ENCODE data around the gene PRPH2.

PRPH2 gene, protein sequence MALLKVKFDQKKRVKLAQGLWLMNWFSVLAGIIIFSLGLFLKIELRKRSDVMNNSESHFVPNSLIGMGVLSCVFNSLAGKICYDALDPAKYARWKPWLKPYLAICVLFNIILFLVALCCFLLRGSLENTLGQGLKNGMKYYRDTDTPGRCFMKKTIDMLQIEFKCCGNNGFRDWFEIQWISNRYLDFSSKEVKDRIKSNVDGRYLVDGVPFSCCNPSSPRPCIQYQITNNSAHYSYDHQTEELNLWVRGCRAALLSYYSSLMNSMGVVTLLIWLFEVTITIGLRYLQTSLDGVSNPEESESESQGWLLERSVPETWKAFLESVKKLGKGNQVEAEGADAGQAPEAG

GRCh38 chr6:42722497-42722896 is at the start of gene PRPH2:
PRPH2 (minus strand) TSS chr6:42722597; CDS start chr6:42722334, 263 bp downstream.
- Histone ChIP-seq H3K36me3 (ENCODE audit: insufficient read depth, low read length) (peaks cover 6% of the 10 kb centered on the region), H3K27ac (ENCODE audit: low read depth, low read length) (no peak within 1 kb of the TSS), H3K27me3 (ENCODE audit: control insufficient read depth in 1 of 2, insufficient read depth in 2 of 2, low read length in 2 of 2) (no peaks in the 10 kb centered on the region), H3K9ac (ENCODE audit: low read length) (no peak within 1 kb of the TSS), H3K4me1 (ENCODE audit: insufficient read depth, low read length) (peaks cover 16% of the 10 kb centered on the region), H3K4me3 (ENCODE audit: low read depth in 1 of 2, low read length in 2 of 2) (no peak within 1 kb of the TSS), H3K9me3 (ENCODE audit: low read length) (no peaks in the 10 kb centered on the region)

DNA sequence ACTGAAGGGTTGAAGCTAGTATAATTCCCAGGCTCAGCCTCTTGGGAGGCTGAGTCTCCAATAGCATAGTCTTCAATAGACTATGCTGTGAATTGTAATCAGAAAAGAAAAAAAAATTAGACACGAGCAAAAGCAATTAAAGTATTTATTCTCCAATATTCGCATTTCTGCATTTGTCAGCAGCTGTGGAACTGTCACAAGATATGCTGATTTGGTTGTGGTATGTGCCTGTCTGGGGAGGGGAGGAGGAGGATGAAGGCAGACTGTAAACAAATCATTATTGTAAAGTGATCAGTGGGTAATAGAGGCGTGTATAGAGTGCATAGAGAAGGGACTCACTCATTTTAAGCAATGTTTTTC is 49.3 kb upstream of the PRPH2 start:
- Histone ChIP-seq H3K4me3 (ENCODE audit: low read depth in 1 of 2, low read length in 2 of 2) (no peak overlapping the region), H3K9me3 (ENCODE audit: low read length) (no peaks in the 10 kb centered on the region), H3K27me3 (ENCODE audit: control insufficient read depth in 1 of 2, insufficient read depth in 2 of 2, low read length in 2 of 2) (no peaks in the 10 kb centered on the region), H3K9ac (ENCODE audit: low read length) (no peak overlapping the region), H3K36me3 (ENCODE audit: insufficient read depth, low read length) (no peaks in the 10 kb centered on the region), H3K27ac (ENCODE audit: low read depth, low read length) (no peak overlapping the region), H3K4me1 (ENCODE audit: insufficient read depth, low read length) (no peaks in the 10 kb centered on the region)

DNA sequence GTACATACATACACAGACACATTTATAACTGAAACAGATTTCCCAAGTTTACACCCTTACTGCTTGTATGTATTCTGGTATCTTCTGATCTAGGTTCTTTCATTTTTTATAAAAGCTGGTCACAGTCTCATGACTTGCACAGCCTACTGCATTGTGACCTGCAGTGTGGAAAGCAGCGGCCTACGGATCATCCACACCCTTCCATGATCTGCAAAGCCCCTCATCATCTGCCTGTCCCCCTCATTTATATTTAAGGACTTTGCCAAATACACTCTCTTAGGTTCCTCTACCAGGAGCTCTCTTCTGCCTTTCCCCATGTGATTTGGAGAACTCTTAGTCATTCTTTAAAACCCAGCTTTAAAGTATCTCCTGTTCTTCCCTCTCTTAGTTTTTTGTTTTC is 47.4 kb upstream of the PRPH2 start:
- Histone ChIP-seq H3K36me3 (ENCODE audit: insufficient read depth, low read length) (no peaks in the 10 kb centered on the region), H3K27me3 (ENCODE audit: control insufficient read depth in 1 of 2, insufficient read depth in 2 of 2, low read length in 2 of 2) (no peaks in the 10 kb centered on the region), H3K9ac (ENCODE audit: low read length) (no peak overlapping the region), H3K4me1 (ENCODE audit: insufficient read depth, low read length) (no peaks in the 10 kb centered on the region), H3K4me3 (ENCODE audit: low read depth in 1 of 2, low read length in 2 of 2) (no peak overlapping the region), H3K9me3 (ENCODE audit: low read length) (no peaks in the 10 kb centered on the region), H3K27ac (ENCODE audit: low read depth, low read length) (no peak overlapping the region)

DNA sequence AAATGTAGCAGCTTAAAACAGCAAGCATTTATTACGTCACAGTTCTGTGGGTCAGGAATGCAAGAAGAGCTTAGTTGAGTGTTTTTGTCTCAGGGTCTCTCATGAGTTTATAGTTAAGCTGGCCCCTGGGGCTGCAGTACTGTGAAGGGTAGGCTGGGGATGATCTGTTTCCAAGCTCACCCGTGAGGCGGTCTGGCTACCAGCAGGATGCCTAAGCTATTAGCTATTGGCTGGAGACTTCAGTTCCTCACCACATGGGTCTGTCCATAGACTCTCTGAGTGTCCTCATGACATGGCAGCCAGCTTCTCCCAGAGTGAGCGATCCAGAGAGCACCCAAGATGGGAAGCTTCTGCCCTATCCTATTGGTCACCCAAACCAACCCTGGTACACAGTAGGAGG is 46.7 kb upstream of the PRPH2 start:
- no peaks in the 10 kb centered on the region for H3K36me3 ChIP-seq (ENCODE audit: insufficient read depth, low read length)
- H3K4me3 ChIP-seq (ENCODE audit: low read depth in 1 of 2, low read length in 2 of 2), result no peak overlapping the region
- H3K27me3 ChIP-seq (ENCODE audit: control insufficient read depth in 1 of 2, insufficient read depth in 2 of 2, low read length in 2 of 2), result no peaks in the 10 kb centered on the region
- H3K4me1 ChIP-seq (ENCODE audit: insufficient read depth, low read length), result no peaks in the 10 kb centered on the region
- H3K27ac ChIP-seq (ENCODE audit: low read depth, low read length), result no peak overlapping the region
- no peak overlapping the region for H3K9ac ChIP-seq (ENCODE audit: low read length)
- no peaks in the 10 kb centered on the region for H3K9me3 ChIP-seq (ENCODE audit: low read length)

DNA sequence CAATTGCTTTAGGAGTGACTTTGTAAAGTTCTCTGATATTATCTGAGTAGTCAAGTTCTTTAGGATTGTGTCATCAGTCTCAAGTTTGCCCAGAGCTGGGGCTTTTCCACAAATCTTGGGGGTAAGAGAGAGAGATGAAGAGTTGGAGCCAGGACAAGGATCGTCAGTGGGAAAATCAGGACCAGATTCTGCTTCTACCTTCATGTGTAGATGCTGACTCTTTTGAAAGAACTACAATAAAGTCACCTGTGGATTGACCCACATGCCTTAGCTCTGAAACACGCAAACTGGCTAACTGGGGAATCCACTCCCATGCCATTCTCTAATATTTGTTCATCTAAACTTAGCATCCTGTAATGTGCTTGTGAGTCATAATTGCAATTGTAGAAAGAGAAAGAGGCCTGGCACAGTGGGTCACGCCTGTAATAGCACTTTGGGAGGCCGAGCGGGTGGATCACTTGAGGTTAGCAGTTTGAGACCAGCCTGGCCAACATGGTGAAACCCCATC is 43.8 kb upstream of the PRPH2 start:
- Histone ChIP-seq H3K4me3 (ENCODE audit: low read depth in 1 of 2, low read length in 2 of 2) (no peak overlapping the region), H3K36me3 (ENCODE audit: insufficient read depth, low read length) (no peaks in the 10 kb centered on the region), H3K9me3 (ENCODE audit: low read length) (no peaks in the 10 kb centered on the region), H3K27me3 (ENCODE audit: control insufficient read depth in 1 of 2, insufficient read depth in 2 of 2, low read length in 2 of 2) (no peaks in the 10 kb centered on the region), H3K9ac (ENCODE audit: low read length) (no peak overlapping the region), H3K27ac (ENCODE audit: low read depth, low read length) (no peak overlapping the region), H3K4me1 (ENCODE audit: insufficient read depth, low read length) (no peaks in the 10 kb centered on the region)

DNA sequence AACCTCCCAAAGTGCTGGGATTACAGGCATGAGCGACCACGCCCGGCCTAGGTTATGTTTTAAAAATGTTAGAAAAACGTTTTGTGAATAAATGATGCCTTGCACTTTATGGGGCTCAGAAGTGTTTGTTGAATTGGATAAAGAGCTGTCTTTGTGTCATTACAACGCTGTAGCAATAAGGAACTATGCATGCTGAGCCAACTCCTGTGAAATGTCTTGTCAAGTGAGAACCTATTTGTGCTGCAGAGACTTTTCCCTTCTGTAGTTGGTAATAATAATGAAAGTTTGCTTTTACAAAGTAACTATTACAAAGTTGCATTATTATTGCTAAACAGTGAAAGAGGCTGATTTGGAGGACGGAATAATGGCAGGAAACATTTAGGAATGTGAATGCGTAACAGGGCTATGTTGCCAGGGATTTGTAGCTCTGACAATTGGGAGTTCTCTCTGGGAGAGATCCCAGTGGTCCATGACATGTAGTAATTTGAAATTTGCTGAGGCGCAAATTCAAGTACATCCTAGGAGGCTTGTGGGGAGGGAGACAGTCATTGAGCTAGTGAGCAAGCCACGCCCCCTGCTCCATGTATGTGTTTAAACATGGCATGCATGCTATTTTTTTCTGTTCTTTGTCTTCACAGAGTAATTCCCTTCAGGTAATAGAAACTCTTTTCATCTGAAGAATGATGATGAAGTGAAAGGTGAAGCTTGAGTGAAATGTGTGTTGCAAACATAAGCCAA is 42.7 kb upstream of the PRPH2 start:
- H3K27ac ChIP-seq (ENCODE audit: low read depth, low read length), result no peak overlapping the region

GRCh38 chr6:42762950-42763349 is 40.6 kb upstream of the PRPH2 start:
- no peaks in the 10 kb centered on the region for H3K9me3 ChIP-seq (ENCODE audit: low read length)
- no peak overlapping the region for H3K9ac ChIP-seq (ENCODE audit: low read length)
- peaks cover 6% of the 10 kb centered on the region for H3K36me3 ChIP-seq (ENCODE audit: insufficient read depth, low read length)
- no peaks in the 10 kb centered on the region for H3K27me3 ChIP-seq (ENCODE audit: control insufficient read depth in 1 of 2, insufficient read depth in 2 of 2, low read length in 2 of 2)
- no peak overlapping the region for H3K4me3 ChIP-seq (ENCODE audit: low read depth in 1 of 2, low read length in 2 of 2)
- no peak overlapping the region for H3K27ac ChIP-seq (ENCODE audit: low read depth, low read length)
- H3K4me1 ChIP-seq (ENCODE audit: insufficient read depth, low read length), result no peaks in the 10 kb centered on the region

More for the DNA sequence above, 42.7 kb upstream of the PRPH2 start:
- no peaks in the 10 kb centered on the region for H3K4me1 ChIP-seq (ENCODE audit: insufficient read depth, low read length)
- H3K36me3 ChIP-seq (ENCODE audit: insufficient read depth, low read length), result no peaks in the 10 kb centered on the region
- no peak overlapping the region for H3K9ac ChIP-seq (ENCODE audit: low read length)
- H3K9me3 ChIP-seq (ENCODE audit: low read length), result no peaks in the 10 kb centered on the region
- H3K4me3 ChIP-seq (ENCODE audit: low read depth in 1 of 2, low read length in 2 of 2), result no peak overlapping the region
- no peaks in the 10 kb centered on the region for H3K27me3 ChIP-seq (ENCODE audit: control insufficient read depth in 1 of 2, insufficient read depth in 2 of 2, low read length in 2 of 2)

GRCh38 chr6:42762426-42762859 is 40.0 kb upstream of the PRPH2 start:
- Histone ChIP-seq H3K4me3 (ENCODE audit: low read depth in 1 of 2, low read length in 2 of 2) (no peak overlapping the region), H3K27ac (ENCODE audit: low read depth, low read length) (no peak overlapping the region), H3K36me3 (ENCODE audit: insufficient read depth, low read length) (peaks cover 6% of the 10 kb centered on the region), H3K9ac (ENCODE audit: low read length) (no peak overlapping the region), H3K4me1 (ENCODE audit: insufficient read depth, low read length) (no peaks in the 10 kb centered on the region), H3K9me3 (ENCODE audit: low read length) (no peaks in the 10 kb centered on the region), H3K27me3 (ENCODE audit: control insufficient read depth in 1 of 2, insufficient read depth in 2 of 2, low read length in 2 of 2) (no peaks in the 10 kb centered on the region)

DNA sequence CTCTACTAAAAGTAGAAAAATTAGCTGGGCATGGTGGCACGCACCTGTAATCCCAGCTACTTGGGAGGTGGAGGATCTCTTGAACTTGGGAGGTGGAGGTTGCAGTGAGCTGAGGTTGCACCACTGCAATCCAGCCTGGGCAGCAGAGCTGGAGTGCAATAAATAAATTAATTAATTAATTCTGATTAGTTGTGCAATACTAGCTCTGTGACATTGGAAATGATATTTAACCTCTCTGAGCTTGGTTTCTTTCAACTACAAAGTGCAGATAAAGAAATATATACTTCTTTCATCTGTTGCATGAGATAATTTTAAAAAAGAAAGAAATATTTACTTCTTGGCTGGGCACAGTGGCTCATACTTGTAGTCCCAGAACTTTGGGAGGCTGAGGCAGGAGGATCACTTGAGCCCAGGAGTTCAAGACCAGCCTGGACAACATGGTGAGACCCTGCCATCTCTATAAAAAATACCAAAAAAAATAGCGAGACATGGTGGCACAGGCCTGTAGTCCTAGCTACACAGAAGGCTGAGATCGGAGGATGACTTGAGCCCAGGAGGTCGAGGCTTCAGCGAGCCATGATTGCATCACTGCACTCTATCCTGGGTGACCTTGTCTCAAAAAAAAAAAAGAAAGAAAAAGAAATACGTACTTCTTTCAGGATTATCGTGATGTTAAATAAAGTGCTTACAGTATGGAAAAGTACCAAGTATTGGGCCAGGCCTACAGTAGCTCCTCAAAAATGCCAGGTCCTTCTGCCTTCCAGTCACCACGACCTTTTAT is 39.1 kb upstream of the PRPH2 start:
- Histone ChIP-seq H3K9ac (ENCODE audit: low read length) (no peak overlapping the region), H3K27ac (ENCODE audit: low read depth, low read length) (no peak overlapping the region), H3K9me3 (ENCODE audit: low read length) (no peaks in the 10 kb centered on the region), H3K36me3 (ENCODE audit: insufficient read depth, low read length) (peaks cover 6% of the 10 kb centered on the region), H3K27me3 (ENCODE audit: control insufficient read depth in 1 of 2, insufficient read depth in 2 of 2, low read length in 2 of 2) (no peaks in the 10 kb centered on the region), H3K4me3 (ENCODE audit: low read depth in 1 of 2, low read length in 2 of 2) (no peak overlapping the region), H3K4me1 (ENCODE audit: insufficient read depth, low read length) (no peaks in the 10 kb centered on the region)

GRCh38 chr6:42758756-42759430 is 36.5 kb upstream of the PRPH2 start:
- H3K9me3 ChIP-seq (ENCODE audit: low read length), result no peaks in the 10 kb centered on the region
- H3K4me1 ChIP-seq (ENCODE audit: insufficient read depth, low read length), result no peaks in the 10 kb centered on the region
- H3K4me3 ChIP-seq (ENCODE audit: low read depth in 1 of 2, low read length in 2 of 2), result no peak overlapping the region
- H3K27ac ChIP-seq (ENCODE audit: low read depth, low read length), result no peak overlapping the region
- no peak overlapping the region for H3K9ac ChIP-seq (ENCODE audit: low read length)
- H3K27me3 ChIP-seq (ENCODE audit: control insufficient read depth in 1 of 2, insufficient read depth in 2 of 2, low read length in 2 of 2), result no peaks in the 10 kb centered on the region
- H3K36me3 ChIP-seq (ENCODE audit: insufficient read depth, low read length), result peaks cover 6% of the 10 kb centered on the region

DNA sequence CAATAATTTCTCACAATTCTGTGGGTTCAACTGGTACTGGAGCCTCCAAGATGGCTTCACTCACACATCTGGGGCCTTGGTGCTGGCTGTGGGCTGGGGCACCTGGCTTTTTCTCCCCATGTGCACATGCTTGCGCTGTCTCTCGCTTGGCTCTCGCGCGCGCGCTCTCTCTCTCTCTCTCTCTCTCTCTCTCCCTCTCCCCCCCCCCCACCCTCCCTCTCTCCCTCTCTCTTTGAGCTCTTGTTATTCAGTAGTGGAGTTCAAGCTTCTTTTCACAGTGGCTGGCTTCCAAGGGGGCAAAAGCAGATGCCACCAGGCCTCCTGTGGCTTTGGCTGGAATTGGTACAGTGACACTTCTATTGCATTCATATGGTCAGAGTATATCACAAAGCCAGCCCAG is 34.3 kb upstream of the PRPH2 start:
- peaks cover 6% of the 10 kb centered on the region for H3K36me3 ChIP-seq (ENCODE audit: insufficient read depth, low read length)
- H3K27ac ChIP-seq (ENCODE audit: low read depth, low read length), result no peak overlapping the region
- no peak overlapping the region for H3K9ac ChIP-seq (ENCODE audit: low read length)
- H3K4me3 ChIP-seq (ENCODE audit: low read depth in 1 of 2, low read length in 2 of 2), result no peak overlapping the region
- no peaks in the 10 kb centered on the region for H3K4me1 ChIP-seq (ENCODE audit: insufficient read depth, low read length)
- H3K27me3 ChIP-seq (ENCODE audit: control insufficient read depth in 1 of 2, insufficient read depth in 2 of 2, low read length in 2 of 2), result no peaks in the 10 kb centered on the region
- H3K9me3 ChIP-seq (ENCODE audit: low read length), result no peaks in the 10 kb centered on the region
